Measurements from ENCODE around the gene BHLHA15.

DNA sequence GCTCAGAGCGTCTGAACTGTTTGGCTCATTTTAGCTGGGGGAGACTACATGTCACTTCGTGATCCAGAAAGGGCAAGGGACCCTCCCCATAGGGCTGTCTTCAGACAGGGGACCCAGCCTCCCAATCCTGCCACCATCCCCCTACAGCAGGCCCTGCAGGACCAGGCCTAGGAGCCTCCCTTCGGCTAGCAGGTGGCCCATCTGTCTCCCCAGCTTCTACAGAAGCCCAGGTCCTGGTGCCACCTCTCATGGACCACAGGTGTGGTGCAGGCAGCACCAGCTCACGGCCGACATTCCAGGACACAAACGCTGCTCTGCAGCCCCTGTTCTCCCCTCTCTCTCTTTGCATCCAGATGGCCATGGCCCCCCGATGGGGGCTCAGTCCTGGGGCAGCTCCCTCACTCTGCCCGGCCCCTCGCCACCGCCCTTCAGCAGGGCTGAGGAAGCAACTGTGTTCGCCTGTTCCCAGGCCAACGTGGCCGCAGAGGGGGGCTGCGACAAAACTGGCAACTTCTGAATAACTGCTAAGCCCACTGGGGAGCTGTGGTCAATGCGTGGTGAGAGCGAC, 30.5 kb downstream of the BHLHA15 start:
- TF ChIP-seq, protein P1, sequence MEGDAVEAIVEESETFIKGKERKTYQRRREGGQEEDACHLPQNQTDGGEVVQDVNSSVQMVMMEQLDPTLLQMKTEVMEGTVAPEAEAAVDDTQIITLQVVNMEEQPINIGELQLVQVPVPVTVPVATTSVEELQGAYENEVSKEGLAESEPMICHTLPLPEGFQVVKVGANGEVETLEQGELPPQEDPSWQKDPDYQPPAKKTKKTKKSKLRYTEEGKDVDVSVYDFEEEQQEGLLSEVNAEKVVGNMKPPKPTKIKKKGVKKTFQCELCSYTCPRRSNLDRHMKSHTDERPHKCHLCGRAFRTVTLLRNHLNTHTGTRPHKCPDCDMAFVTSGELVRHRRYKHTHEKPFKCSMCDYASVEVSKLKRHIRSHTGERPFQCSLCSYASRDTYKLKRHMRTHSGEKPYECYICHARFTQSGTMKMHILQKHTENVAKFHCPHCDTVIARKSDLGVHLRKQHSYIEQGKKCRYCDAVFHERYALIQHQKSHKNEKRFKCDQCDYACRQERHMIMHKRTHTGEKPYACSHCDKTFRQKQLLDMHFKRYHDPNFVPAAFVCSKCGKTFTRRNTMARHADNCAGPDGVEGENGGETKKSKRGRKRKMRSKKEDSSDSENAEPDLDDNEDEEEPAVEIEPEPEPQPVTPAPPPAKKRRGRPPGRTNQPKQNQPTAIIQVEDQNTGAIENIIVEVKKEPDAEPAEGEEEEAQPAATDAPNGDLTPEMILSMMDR (IDR thresholded peaks at IDR 0.05) = no peak
- no peak for TF ChIP-seq POLR2A (IDR thresholded peaks at IDR 0.05)
